ENCODE measurements around the gene COG2. TPM values are rescaled to one million over a fixed set of nuclear protein-coding genes. Genes with fewer than 3 reads are reported as not detected.

The COG2 gene
- total and polyA plus RNA-seq, 2 of the 13 experiments (the other 11 are each of a cell fraction or from before 2014, with no cell fraction given): 16.8 to 36.3 TPM

DNA sequence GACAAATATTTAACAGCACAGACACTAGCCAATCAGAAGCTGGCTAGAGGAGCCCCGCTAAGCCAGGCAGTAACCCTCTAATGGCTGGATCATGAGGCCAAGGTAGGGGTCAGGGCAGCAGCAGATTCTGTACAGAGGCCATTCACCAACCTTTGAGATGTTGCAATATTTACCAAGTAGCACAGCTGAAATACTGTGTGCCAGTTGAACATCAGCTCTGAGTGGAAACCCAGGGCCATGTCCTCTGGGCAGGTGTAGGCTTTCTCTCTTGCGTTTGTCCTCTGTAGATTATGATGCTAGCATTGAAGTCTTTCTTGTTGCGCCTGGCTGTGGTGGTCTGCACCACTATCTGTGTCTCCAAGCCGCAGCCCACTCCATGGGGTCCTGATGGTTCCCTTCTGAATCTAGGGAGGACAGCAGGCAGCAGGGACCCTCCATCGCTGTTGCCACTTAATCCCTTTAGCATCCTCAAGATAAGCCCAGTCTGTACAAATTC, 2.5 kb upstream of the COG2 start (continued):
- TF ChIP-seq, protein P1, sequence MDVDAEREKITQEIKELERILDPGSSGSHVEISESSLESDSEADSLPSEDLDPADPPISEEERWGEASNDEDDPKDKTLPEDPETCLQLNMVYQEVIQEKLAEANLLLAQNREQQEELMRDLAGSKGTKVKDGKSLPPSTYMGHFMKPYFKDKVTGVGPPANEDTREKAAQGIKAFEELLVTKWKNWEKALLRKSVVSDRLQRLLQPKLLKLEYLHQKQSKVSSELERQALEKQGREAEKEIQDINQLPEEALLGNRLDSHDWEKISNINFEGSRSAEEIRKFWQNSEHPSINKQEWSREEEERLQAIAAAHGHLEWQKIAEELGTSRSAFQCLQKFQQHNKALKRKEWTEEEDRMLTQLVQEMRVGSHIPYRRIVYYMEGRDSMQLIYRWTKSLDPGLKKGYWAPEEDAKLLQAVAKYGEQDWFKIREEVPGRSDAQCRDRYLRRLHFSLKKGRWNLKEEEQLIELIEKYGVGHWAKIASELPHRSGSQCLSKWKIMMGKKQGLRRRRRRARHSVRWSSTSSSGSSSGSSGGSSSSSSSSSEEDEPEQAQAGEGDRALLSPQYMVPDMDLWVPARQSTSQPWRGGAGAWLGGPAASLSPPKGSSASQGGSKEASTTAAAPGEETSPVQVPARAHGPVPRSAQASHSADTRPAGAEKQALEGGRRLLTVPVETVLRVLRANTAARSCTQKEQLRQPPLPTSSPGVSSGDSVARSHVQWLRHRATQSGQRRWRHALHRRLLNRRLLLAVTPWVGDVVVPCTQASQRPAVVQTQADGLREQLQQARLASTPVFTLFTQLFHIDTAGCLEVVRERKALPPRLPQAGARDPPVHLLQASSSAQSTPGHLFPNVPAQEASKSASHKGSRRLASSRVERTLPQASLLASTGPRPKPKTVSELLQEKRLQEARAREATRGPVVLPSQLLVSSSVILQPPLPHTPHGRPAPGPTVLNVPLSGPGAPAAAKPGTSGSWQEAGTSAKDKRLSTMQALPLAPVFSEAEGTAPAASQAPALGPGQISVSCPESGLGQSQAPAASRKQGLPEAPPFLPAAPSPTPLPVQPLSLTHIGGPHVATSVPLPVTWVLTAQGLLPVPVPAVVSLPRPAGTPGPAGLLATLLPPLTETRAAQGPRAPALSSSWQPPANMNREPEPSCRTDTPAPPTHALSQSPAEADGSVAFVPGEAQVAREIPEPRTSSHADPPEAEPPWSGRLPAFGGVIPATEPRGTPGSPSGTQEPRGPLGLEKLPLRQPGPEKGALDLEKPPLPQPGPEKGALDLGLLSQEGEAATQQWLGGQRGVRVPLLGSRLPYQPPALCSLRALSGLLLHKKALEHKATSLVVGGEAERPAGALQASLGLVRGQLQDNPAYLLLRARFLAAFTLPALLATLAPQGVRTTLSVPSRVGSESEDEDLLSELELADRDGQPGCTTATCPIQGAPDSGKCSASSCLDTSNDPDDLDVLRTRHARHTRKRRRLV (CRISPR knock-in tag; IDR thresholded peaks at IDR 0.05): no peak
- TF ChIP-seq, protein P2, sequence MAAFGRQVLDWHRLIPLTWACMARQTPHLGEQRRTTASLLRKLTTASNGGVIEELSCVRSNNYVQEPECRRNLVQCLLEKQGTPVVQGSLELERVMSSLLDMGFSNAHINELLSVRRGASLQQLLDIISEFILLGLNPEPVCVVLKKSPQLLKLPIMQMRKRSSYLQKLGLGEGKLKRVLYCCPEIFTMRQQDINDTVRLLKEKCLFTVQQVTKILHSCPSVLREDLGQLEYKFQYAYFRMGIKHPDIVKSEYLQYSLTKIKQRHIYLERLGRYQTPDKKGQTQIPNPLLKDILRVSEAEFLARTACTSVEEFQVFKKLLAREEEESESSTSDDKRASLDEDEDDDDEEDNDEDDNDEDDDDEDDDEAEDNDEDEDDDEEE (CRISPR knock-in tag; IDR thresholded peaks at IDR 0.05): no peak
- TF ChIP-seq ZNF563 (CRISPR knock-in tag; IDR thresholded peaks at IDR 0.05): no peak
- TF ChIP-seq ZNF672 (CRISPR knock-in tag; IDR thresholded peaks at IDR 0.05): no peak
- TF ChIP-seq ZNF761 (CRISPR knock-in tag; conservative IDR thresholded peaks at IDR 0.05): 0 out of 2 replicates have a peak, but pooled peaks have one; percentile 43
- TF ChIP-seq KLF6 (CRISPR knock-in tag; IDR thresholded peaks at IDR 0.05): peak; percentile 51; the same call in 1 of the 2 replicates
- peak; percentile 64 for TF ChIP-seq ZNF263 (CRISPR knock-in tag; IDR thresholded peaks at IDR 0.05)
- TF ChIP-seq FOSL1 (CRISPR knock-in tag; IDR thresholded peaks at IDR 0.05; ENCODE audit: borderline replicate concordance): no peak
- TF ChIP-seq, protein P3, sequence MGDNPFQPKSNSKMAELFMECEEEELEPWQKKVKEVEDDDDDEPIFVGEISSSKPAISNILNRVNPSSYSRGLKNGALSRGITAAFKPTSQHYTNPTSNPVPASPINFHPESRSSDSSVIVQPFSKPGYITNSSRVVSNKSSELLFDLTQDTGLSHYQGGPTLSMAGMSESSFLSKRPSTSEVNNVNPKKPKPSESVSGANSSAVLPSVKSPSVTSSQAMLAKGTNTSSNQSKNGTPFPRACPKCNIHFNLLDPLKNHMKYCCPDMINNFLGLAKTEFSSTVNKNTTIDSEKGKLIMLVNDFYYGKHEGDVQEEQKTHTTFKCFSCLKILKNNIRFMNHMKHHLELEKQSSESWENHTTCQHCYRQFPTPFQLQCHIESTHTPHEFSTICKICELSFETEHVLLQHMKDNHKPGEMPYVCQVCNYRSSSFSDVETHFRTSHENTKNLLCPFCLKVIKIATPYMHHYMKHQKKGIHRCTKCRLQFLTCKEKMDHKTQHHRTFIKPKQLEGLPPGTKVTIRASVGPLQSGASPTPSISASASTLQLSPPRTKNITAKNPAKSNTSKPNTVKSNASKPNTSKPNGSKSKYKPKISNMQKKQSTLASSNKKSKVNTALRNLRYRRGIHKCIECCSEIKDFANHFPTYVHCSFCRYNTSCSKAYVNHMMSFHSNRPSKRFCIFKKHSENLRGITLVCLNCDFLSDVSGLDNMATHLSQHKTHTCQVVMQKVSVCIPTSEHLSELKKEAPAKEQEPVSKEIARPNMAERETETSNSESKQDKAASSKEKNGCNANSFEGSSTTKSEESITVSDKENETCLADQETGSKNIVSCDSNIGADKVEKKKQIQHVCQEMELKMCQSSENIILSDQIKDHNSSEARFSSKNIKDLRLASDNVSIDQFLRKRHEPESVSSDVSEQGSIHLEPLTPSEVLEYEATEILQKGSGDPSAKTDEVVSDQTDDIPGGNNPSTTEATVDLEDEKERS (CRISPR knock-in tag; IDR thresholded peaks at IDR 0.05): peak; percentile 74
- TF ChIP-seq, protein P4, sequence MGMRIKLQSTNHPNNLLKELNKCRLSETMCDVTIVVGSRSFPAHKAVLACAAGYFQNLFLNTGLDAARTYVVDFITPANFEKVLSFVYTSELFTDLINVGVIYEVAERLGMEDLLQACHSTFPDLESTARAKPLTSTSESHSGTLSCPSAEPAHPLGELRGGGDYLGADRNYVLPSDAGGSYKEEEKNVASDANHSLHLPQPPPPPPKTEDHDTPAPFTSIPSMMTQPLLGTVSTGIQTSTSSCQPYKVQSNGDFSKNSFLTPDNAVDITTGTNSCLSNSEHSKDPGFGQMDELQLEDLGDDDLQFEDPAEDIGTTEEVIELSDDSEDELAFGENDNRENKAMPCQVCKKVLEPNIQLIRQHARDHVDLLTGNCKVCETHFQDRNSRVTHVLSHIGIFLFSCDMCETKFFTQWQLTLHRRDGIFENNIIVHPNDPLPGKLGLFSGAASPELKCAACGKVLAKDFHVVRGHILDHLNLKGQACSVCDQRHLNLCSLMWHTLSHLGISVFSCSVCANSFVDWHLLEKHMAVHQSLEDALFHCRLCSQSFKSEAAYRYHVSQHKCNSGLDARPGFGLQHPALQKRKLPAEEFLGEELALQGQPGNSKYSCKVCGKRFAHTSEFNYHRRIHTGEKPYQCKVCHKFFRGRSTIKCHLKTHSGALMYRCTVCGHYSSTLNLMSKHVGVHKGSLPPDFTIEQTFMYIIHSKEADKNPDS (CRISPR knock-in tag; IDR thresholded peaks at IDR 0.05): peak; percentile 22; the same call in 1 of the 2 replicates
- TF ChIP-seq MEIS2 (CRISPR knock-in tag; IDR thresholded peaks at IDR 0.05): peak; percentile 35; the same call in 1 of the 2 replicates
- TF ChIP-seq KLF9 (CRISPR knock-in tag; IDR thresholded peaks at IDR 0.05; ENCODE audit: low read depth): no peak
